Iris pigment epithelial cell (primary cell): Measurements from ENCODE around the gene SULF2.

ENCODE experiments used
- DNase-seq: peaks from one replicate; pipeline ENCODE4 v3.0.0-alpha.2; 2011; ENCODE audit warnings: low read depth

Gene SULF2

GRCh38 chr20:47711046-47711752, 74.1 kb downstream of the SULF2 start:
- no peak for DNase-seq

GRCh38 chr20:47710665-47711045, 74.6 kb downstream of the SULF2 start:
- DNase-seq: no peak

GRCh38 chr20:47708953-47709833, 76.1 kb downstream of the SULF2 start:
- no peak for DNase-seq

- DNase-seq: no peak
Measured at GRCh38 chr20:47708140-47708807, 77.0 kb downstream of the SULF2 start.

GRCh38 chr20:47706345-47706744, 78.9 kb downstream of the SULF2 start:
- no peak for DNase-seq

- DNase-seq: no peak
Measured at GRCh38 chr20:47705497-47705856, 79.8 kb downstream of the SULF2 start.

GRCh38 chr20:47704746-47705496, 80.4 kb downstream of the SULF2 start:
- no peak for DNase-seq

- DNase-seq: peak; percentile 19
Measured at GRCh38 chr20:47703748-47704147, 81.5 kb downstream of the SULF2 start.

- no peak for DNase-seq
Measured at GRCh38 chr20:47701612-47702011, 83.7 kb downstream of the SULF2 start.

GRCh38 chr20:47700327-47700726, 85.0 kb downstream of the SULF2 start:
- no peak for DNase-seq

GRCh38 chr20:47699818-47700217, 85.5 kb downstream of the SULF2 start:
- no peak for DNase-seq

- no peak for DNase-seq
Measured at GRCh38 chr20:47698142-47698541, 87.1 kb downstream of the SULF2 start.

- DNase-seq: no peak
Measured at GRCh38 chr20:47696856-47697255, 88.4 kb downstream of the SULF2 start.

GRCh38 chr20:47694021-47694818, 91.1 kb downstream of the SULF2 start:
- no peak for DNase-seq

GRCh38 chr20:47691625-47692024, 93.7 kb downstream of the SULF2 start:
- peak; percentile 22 for DNase-seq

GRCh38 chr20:47689731-47690130, 95.5 kb downstream of the SULF2 start:
- no peak for DNase-seq

- DNase-seq: peak; percentile 42
Measured at GRCh38 chr20:47688385-47689381, 96.6 kb downstream of the SULF2 start.

- DNase-seq: no peak
Measured at GRCh38 chr20:47687095-47687987, 97.9 kb downstream of the SULF2 start.

- peak; percentile 84 for DNase-seq
Measured at GRCh38 chr20:47686545-47686944, 98.7 kb downstream of the SULF2 start.
